ENCODE measurements around the gene DPF1.

DNA sequence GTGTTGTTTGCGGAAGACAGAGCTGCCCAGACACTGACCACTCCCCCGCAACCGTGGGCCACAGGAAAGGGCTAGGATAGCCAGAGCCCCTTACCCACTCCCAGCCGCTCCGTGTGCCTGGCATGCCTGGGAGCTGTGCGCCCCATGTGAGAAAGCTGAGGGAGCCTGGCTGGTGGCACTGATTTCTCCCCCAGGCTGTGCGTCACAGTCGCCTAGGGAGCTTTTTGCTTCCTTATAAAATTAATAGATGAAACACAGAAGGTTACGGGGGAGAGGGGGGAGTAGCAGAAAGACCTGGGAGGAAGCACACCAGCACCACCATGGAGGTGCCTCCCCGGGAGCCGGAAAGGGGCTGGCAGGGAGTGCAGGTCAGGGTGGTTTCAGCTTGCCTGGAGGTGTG, 24.7 kb downstream of the DPF1 start:
- no peak for TF ChIP-seq REST (IDR thresholded peaks at IDR 0.05)
- TF ChIP-seq, protein P1, sequence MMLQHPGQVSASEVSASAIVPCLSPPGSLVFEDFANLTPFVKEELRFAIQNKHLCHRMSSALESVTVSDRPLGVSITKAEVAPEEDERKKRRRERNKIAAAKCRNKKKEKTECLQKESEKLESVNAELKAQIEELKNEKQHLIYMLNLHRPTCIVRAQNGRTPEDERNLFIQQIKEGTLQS (IDR thresholded peaks at IDR 0.05), result no peak
- TF ChIP-seq, protein P2, sequence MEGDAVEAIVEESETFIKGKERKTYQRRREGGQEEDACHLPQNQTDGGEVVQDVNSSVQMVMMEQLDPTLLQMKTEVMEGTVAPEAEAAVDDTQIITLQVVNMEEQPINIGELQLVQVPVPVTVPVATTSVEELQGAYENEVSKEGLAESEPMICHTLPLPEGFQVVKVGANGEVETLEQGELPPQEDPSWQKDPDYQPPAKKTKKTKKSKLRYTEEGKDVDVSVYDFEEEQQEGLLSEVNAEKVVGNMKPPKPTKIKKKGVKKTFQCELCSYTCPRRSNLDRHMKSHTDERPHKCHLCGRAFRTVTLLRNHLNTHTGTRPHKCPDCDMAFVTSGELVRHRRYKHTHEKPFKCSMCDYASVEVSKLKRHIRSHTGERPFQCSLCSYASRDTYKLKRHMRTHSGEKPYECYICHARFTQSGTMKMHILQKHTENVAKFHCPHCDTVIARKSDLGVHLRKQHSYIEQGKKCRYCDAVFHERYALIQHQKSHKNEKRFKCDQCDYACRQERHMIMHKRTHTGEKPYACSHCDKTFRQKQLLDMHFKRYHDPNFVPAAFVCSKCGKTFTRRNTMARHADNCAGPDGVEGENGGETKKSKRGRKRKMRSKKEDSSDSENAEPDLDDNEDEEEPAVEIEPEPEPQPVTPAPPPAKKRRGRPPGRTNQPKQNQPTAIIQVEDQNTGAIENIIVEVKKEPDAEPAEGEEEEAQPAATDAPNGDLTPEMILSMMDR (IDR thresholded peaks at IDR 0.05; ENCODE audit: low read depth, low read length, missing input control), result no peak
- TF ChIP-seq NR2F2 (IDR thresholded peaks at IDR 0.05), result no peak
- TF ChIP-seq SP1 (IDR thresholded peaks at IDR 0.05), result no peak
- no peak for TF ChIP-seq JUND (IDR thresholded peaks at IDR 0.05)
- TF ChIP-seq RAD21 (IDR thresholded peaks at IDR 0.05), result no peak
- TF ChIP-seq GABPA (IDR thresholded peaks at IDR 0.05 in 1 of 2, conservative IDR thresholded peaks at IDR 0.05 in 1 of 2), result no peak
- TF ChIP-seq, protein P3, sequence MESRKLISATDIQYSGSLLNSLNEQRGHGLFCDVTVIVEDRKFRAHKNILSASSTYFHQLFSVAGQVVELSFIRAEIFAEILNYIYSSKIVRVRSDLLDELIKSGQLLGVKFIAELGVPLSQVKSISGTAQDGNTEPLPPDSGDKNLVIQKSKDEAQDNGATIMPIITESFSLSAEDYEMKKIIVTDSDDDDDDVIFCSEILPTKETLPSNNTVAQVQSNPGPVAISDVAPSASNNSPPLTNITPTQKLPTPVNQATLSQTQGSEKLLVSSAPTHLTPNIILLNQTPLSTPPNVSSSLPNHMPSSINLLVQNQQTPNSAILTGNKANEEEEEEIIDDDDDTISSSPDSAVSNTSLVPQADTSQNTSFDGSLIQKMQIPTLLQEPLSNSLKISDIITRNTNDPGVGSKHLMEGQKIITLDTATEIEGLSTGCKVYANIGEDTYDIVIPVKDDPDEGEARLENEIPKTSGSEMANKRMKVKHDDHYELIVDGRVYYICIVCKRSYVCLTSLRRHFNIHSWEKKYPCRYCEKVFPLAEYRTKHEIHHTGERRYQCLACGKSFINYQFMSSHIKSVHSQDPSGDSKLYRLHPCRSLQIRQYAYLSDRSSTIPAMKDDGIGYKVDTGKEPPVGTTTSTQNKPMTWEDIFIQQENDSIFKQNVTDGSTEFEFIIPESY (IDR thresholded peaks at IDR 0.05), result no peak
- TF ChIP-seq, protein P4, sequence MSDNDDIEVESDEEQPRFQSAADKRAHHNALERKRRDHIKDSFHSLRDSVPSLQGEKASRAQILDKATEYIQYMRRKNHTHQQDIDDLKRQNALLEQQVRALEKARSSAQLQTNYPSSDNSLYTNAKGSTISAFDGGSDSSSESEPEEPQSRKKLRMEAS (IDR thresholded peaks at IDR 0.05), result no peak

All from liver (tissue), 3 donors.